Mesendoderm (in vitro differentiated cells): ENCODE data around the gene PPP4R2.

Experiments
- DNase-seq: peaks from one replicate; pipeline ENCODE4 v3.0.0; 2013
- H2AK5ac ChIP-seq: 2 replicates; pipeline ENCODE4 v1.6.1; 2013; ENCODE audit warnings: low read length, inconsistent platforms
- H2BK120ac ChIP-seq: 2 replicates; pipeline ENCODE4 v1.6.1; 2013; ENCODE audit warnings: low read depth, mild to moderate bottlenecking, low read length, moderate library complexity, mixed read lengths
- H2BK15ac ChIP-seq: replicated peaks from 2 replicates; pipeline ENCODE4 v1.6.1; 2013; ENCODE audit warnings: low read depth, mild to moderate bottlenecking, moderate library complexity
- H2BK5ac ChIP-seq: 2 replicates; pipeline ENCODE4 v1.6.1; 2013; ENCODE audit warnings: low read length, inconsistent platforms
- H3K18ac ChIP-seq: 2 replicates; pipeline ENCODE4 v1.6.1; 2013; ENCODE audit warnings: mild to moderate bottlenecking, low read length, mixed read lengths
- H3K23ac ChIP-seq: one replicate; pipeline ENCODE4 v1.6.1; 2013; ENCODE audit warnings: low read length
- H3K27ac ChIP-seq: 2 replicates; pipeline ENCODE4 v1.5.1; 2013; ENCODE audit warnings: low read depth, mild to moderate bottlenecking, inconsistent platforms, low read length, moderate library complexity
- H3K27me3 ChIP-seq: 2 replicates; pipeline ENCODE4 v1.6.1; 2013; ENCODE audit warnings: low read length, control low read depth, mild to moderate bottlenecking, inconsistent platforms; ENCODE audit not compliant: insufficient read depth, poor library complexity
- H3K36me3 ChIP-seq: 2 replicates; pipeline ENCODE4 v1.6.1; 2013; ENCODE audit warnings: low read length, inconsistent platforms; ENCODE audit not compliant: control insufficient read depth, insufficient read depth
- H3K4ac ChIP-seq: one replicate; pipeline ENCODE4 v1.6.1; 2013; ENCODE audit warnings: low read depth, mild to moderate bottlenecking, low read length, moderate library complexity
- H3K4me1 ChIP-seq: 2 replicates; pipeline ENCODE4 v1.6.1; 2013; ENCODE audit warnings: low read depth, low read length, inconsistent platforms; ENCODE audit not compliant: control insufficient read depth
- H3K4me2 ChIP-seq: 2 replicates; pipeline ENCODE4 v1.6.1; 2013; ENCODE audit warnings: low read length
- H3K4me3 ChIP-seq: 2 replicates; pipeline ENCODE4 v1.5.1; 2013; ENCODE audit warnings: mild to moderate bottlenecking, low read length
- H3K56ac ChIP-seq: one replicate; pipeline ENCODE4 v1.6.1; 2013; ENCODE audit warnings: low read length
- H3K79me1 ChIP-seq: 2 replicates; pipeline ENCODE4 v1.6.1; 2013; ENCODE audit warnings: low read length, inconsistent platforms
- H3K79me2 ChIP-seq: 2 replicates; pipeline ENCODE4 v1.6.1; 2013; ENCODE audit warnings: mild to moderate bottlenecking, low read length; ENCODE audit not compliant: control insufficient read depth, insufficient read depth
- H3K9ac ChIP-seq: 2 replicates; pipeline ENCODE4 v1.6.1; 2013; ENCODE audit warnings: low read length, inconsistent platforms
- H4K5ac ChIP-seq: one replicate; pipeline ENCODE4 v1.6.1; 2013; ENCODE audit warnings: low read length
- H4K8ac ChIP-seq: one replicate; pipeline ENCODE4 v1.6.1; 2013; ENCODE audit warnings: low read depth, mild to moderate bottlenecking, control low read depth, low read length, moderate library complexity
- WGBS: extraction: QIAGEN DNeasy Blood & Tissue Kit; methylation state at CpG from one replicate; pipeline ENCODE4 v1.1.7; 2013; ENCODE audit warnings: low lambda C conversion rate, missing lambda C conversion rate; ENCODE audit not compliant: insufficient coverage; ENCODE audit errors: extremely low coverage; 5-methylcytosine and 5-hydroxymethylcytosine counted together

Gene PPP4R2

DNA sequence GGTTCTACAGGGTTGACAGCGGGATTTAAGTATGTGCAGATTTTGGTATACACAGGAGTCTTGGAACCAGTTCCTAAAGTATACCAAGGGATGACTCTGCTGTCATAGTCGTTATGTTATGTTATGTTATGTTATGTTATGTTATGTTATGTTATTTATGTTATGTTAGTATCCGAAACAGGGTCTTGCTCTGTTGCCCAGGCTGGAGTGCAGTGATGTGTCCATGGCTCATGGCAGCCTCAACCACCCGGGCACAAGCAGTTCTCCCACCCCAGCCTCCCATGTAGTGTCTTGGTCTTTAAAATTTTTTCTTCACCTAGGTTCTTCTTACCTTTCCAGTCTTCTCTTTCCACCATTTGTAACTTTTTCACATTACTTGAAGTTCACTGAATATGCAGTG lies 21.7 kb downstream of the PPP4R2 start:
- no peaks in the 10 kb centered on the region for H3K36me3 ChIP-seq
- WGBS: no CpG with 5 or more reads among the region's 4 CpGs

DNA sequence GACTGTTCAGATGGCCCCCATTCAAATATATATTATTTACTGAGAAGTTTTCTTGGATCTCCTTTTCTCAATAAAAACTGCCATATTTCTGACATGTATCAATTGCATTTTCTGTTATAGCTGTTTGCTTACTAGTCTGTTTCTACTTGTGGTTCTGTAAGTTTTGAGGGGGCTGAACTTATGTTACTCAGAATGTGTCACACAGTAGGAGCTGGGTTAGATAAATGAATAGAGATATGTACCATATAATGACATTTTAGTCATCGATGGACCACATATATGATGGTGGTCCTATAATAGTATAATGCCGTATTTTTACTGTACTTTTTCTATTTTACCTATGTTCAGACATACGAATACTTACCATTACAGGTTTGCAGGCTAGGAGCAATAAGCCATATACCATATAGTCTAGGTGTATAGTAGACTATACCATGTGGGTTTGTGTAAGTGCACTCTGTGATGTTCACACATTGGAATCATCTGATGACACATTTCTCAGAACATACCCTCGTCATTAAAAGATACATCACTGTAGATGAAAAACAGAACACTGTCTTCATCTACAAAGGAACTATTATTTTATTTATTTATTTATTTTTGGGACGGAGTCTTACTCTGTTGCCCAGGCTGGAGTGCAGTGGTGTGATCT lies 22.3 kb downstream of the PPP4R2 start:
- H3K79me1 ChIP-seq: no peaks in the 10 kb centered on the region
- H3K4me2 ChIP-seq: no peak overlapping the region
- H3K4me3 ChIP-seq: no peak overlapping the region
- H2BK15ac ChIP-seq: no peak overlapping the region
- H3K4me1 ChIP-seq: no peaks in the 10 kb centered on the region
- no peak overlapping the region for H3K18ac ChIP-seq
- H3K27ac ChIP-seq: no peak overlapping the region
- no peak overlapping the region for H3K4ac ChIP-seq
- H2BK5ac ChIP-seq: no peak overlapping the region
- WGBS: no CpG with 5 or more reads among the region's 5 CpGs
- H3K56ac ChIP-seq: no peak overlapping the region
- no peak overlapping the region for H3K23ac ChIP-seq
- H2BK120ac ChIP-seq: no peak overlapping the region
- DNase-seq: no peak
- no peaks in the 10 kb centered on the region for H3K27me3 ChIP-seq
- H3K79me2 ChIP-seq: peaks cover 82% of the 10 kb centered on the region
- no peaks in the 10 kb centered on the region for H3K36me3 ChIP-seq
- H2AK5ac ChIP-seq: no peak overlapping the region
- no peak overlapping the region for H3K9ac ChIP-seq
- no peak overlapping the region for H4K8ac ChIP-seq
- no peak overlapping the region for H4K5ac ChIP-seq

More for the DNA sequence above, 21.7 kb downstream of the PPP4R2 start:
- Histone ChIP-seq H4K8ac (no peak overlapping the region), H3K23ac (no peak overlapping the region), H2AK5ac (no peak overlapping the region), H3K27ac (no peak overlapping the region), H3K4me3 (no peak overlapping the region), H2BK15ac (no peak overlapping the region), H3K9ac (no peak overlapping the region), H3K79me1 (no peaks in the 10 kb centered on the region), H3K27me3 (no peaks in the 10 kb centered on the region), H3K4ac (no peak overlapping the region), H3K4me2 (no peak overlapping the region), H2BK120ac (no peak overlapping the region), H3K4me1 (no peaks in the 10 kb centered on the region), H2BK5ac (no peak overlapping the region), H4K5ac (no peak overlapping the region), H3K18ac (no peak overlapping the region), H3K56ac (no peak overlapping the region), H3K79me2 (peaks cover 87% of the 10 kb centered on the region)
- no peak for DNase-seq

DNA sequence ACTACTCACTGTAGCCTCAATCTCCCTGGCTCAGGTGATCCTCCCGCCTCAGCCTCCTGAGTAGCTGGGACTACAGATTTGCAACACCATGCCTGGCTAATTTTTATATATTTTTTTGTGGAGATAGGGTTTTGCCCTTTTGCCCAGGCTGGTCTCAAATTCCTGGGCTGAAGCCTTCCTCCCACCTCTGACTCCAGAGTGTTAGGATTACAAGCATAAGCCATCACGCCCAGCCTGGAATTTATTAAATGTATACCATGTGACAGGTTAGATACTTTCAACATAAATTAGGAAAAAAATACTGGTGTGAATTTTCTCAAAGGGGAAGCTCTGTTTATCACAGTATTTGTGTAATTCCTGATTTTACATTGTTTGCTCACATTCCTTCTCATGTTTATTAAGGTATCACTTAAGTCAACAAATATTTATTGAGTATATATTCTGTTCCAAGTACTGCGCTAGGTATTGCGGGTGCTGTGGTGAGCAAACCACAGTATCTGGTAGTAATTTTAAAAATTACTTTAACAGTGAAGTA lies 24.8 kb downstream of the PPP4R2 start:
- no peak overlapping the region for H2AK5ac ChIP-seq
- H3K23ac ChIP-seq: no peak overlapping the region
- no peak overlapping the region for H3K4me2 ChIP-seq
- H2BK15ac ChIP-seq: no peak overlapping the region
- no peak overlapping the region for H3K18ac ChIP-seq
- no peak overlapping the region for H3K9ac ChIP-seq
- H3K4ac ChIP-seq: no peak overlapping the region
- H3K27ac ChIP-seq: no peak overlapping the region
- DNase-seq: no peak
- no peak overlapping the region for H3K56ac ChIP-seq
- H3K4me3 ChIP-seq: no peak overlapping the region
- no peaks in the 10 kb centered on the region for H3K4me1 ChIP-seq
- H4K5ac ChIP-seq: no peak overlapping the region
- H3K36me3 ChIP-seq: no peaks in the 10 kb centered on the region
- H2BK120ac ChIP-seq: no peak overlapping the region
- peaks cover 2% of the 10 kb centered on the region for H3K79me1 ChIP-seq
- no peaks in the 10 kb centered on the region for H3K27me3 ChIP-seq
- no CpG with 5 or more reads among the region's 4 CpGs for WGBS
- no peak overlapping the region for H2BK5ac ChIP-seq
- peaks cover 81% of the 10 kb centered on the region for H3K79me2 ChIP-seq
- H4K8ac ChIP-seq: no peak overlapping the region

GRCh38 chr3:73024836-73025235 lies 28.2 kb downstream of the PPP4R2 start:
- no peak overlapping the region for H2BK120ac ChIP-seq
- no peak overlapping the region for H2BK5ac ChIP-seq
- DNase-seq: peak; percentile 67
- no peak overlapping the region for H2BK15ac ChIP-seq
- no peak overlapping the region for H4K5ac ChIP-seq
- no peak overlapping the region for H3K23ac ChIP-seq
- H3K4me2 ChIP-seq: no peak overlapping the region
- no peaks in the 10 kb centered on the region for H3K36me3 ChIP-seq
- no peak overlapping the region for H3K56ac ChIP-seq
- peaks cover 85% of the 10 kb centered on the region for H3K79me2 ChIP-seq
- H3K4me3 ChIP-seq: no peak overlapping the region
- no peak overlapping the region for H3K27ac ChIP-seq
- H3K4me1 ChIP-seq: peaks cover 3% of the 10 kb centered on the region
- peaks cover 2% of the 10 kb centered on the region for H3K79me1 ChIP-seq
- H3K4ac ChIP-seq: no peak overlapping the region
- no peak overlapping the region for H2AK5ac ChIP-seq
- H4K8ac ChIP-seq: no peak overlapping the region
- H3K9ac ChIP-seq: no peak overlapping the region
- peak overlapping the region; percentile 68 for H3K18ac ChIP-seq
- H3K27me3 ChIP-seq: no peaks in the 10 kb centered on the region

DNA sequence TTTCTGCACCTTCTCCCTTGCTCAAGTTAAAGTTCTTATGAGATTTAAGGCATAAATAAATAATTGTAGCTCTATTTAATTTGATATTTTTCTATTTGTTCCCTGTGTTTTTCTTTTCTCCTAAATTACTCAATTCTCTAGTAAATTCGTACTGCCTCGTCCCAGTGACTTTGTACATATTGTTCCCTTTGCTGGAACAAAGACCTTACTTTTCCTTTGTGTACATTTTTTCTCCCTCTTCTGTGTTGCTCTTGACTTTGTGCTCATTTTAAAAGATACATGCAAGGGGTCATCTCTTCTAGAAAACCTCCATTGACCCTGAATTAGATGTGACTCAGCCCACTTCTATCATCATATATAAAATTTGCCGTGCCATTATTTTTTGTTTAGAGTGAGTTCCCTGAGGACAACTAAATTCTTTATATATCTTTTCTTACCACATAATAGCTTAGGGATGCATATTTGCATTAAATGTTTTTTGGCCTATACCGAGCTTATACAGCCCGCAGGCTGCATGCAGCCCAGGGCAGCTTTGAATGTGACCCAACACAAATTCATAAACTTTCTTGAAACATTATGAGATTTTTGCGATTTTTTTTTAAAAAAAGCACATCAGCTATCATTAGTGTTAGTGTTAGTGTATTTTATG lies 29.6 kb downstream of the PPP4R2 start:
- Histone ChIP-seq H2AK5ac (no peak overlapping the region), H3K9ac (no peak overlapping the region), H3K23ac (no peak overlapping the region), H2BK120ac (no peak overlapping the region), H2BK5ac (no peak overlapping the region), H3K4me1 (peaks cover 3% of the 10 kb centered on the region), H3K79me1 (peaks cover 3% of the 10 kb centered on the region), H3K4me2 (no peak overlapping the region), H3K4me3 (no peak overlapping the region), H2BK15ac (no peak overlapping the region), H3K27me3 (no peaks in the 10 kb centered on the region), H3K79me2 (peaks cover 84% of the 10 kb centered on the region), H3K56ac (no peak overlapping the region), H4K5ac (no peak overlapping the region), H3K27ac (no peak overlapping the region), H3K4ac (no peak overlapping the region), H3K36me3 (no peaks in the 10 kb centered on the region), H4K8ac (no peak overlapping the region), H3K18ac (no peak overlapping the region)
- no peak for DNase-seq
- no CpG with 5 or more reads among the region's 6 CpGs for WGBS
